Stimulated activated CD8-positive, alpha-beta memory T cell treated with anti-CD3 and anti-CD28 coated beads, Interleukin-15, amount 100 ng/mL, for 4 hours (primary cell): ENCODE results near the gene CES4A.
"Not testable (repeated sequence)": the region's sequence is repeated elsewhere in the genome, so short reads cannot be mapped to it uniquely, and the experiment has no call there.

ENCODE experiments used
- DNase-seq, 2 donors: peaks; one replicate each; pipeline ENCODE4 v3.0.0-alpha.2; 2020; ENCODE audit warnings: low read depth in 2 of 2

Gene CES4A

GRCh38 chr16:66991545-66992077 lies 3.2 kb downstream of the CES4A start:
- DNase-seq, result no peak

- DNase-seq, result not testable (repeated sequence)
These were observed 5.2 kb downstream of the CES4A start for GRCh38 chr16:66993558-66993957.

- DNase-seq, result no peak
These were observed 8.1 kb downstream of the CES4A start for GRCh38 chr16:66996324-66996982.

- no peak for DNase-seq
These were observed 8.6 kb downstream of the CES4A start for GRCh38 chr16:66996983-66997358.

GRCh38 chr16:67000384-67001351 lies 12.3 kb downstream of the CES4A start:
- peak in 1 of 2 donors; percentile 24 for DNase-seq

- no peak for DNase-seq
These were observed 13.3 kb downstream of the CES4A start for GRCh38 chr16:67001726-67002125.

GRCh38 chr16:67006930-67007658 lies 18.7 kb downstream of the CES4A start:
- DNase-seq, result no peak

- no peak for DNase-seq
These were observed 20.8 kb downstream of the CES4A start for GRCh38 chr16:67009158-67009557.

GRCh38 chr16:67011274-67011673 lies 22.9 kb downstream of the CES4A start:
- DNase-seq, result no peak

- no peak for DNase-seq
These were observed 24.9 kb downstream of the CES4A start for GRCh38 chr16:67013233-67013822.

- DNase-seq, result peak; percentile 39 to 47
These were observed 25.6 kb downstream of the CES4A start for GRCh38 chr16:67013823-67014633.

GRCh38 chr16:67014634-67015312 lies 26.4 kb downstream of the CES4A start:
- no peak for DNase-seq

- DNase-seq, result no peak
These were observed 26.9 kb downstream of the CES4A start for GRCh38 chr16:67015313-67015731.

- DNase-seq, result no peak
These were observed 27.8 kb downstream of the CES4A start for GRCh38 chr16:67016143-67016542.

- DNase-seq, result no peak
These were observed 28.5 kb downstream of the CES4A start for GRCh38 chr16:67016681-67017420.

GRCh38 chr16:67017421-67017750 lies 29.0 kb downstream of the CES4A start:
- DNase-seq, result no peak

- DNase-seq, result peak; percentile 47 to 74
These were observed 29.6 kb downstream of the CES4A start for GRCh38 chr16:67017810-67018488.

- no peak for DNase-seq
These were observed 30.8 kb downstream of the CES4A start for GRCh38 chr16:67019171-67019570.

- DNase-seq, result no peak
These were observed 32.9 kb downstream of the CES4A start for GRCh38 chr16:67021321-67021720.
